Esophagus squamous epithelium (tissue), 4 donors: ENCODE results near the gene AHI1.

Experiments used
- POLR2A ChIP-seq, 4 donors: fragments of 450-650 bp; IDR thresholded peaks; one replicate each; pipeline ENCODE4 v1.6.1; 2017; ENCODE audit warnings: antibody characterized with exemption in 4 of 4, mild to moderate bottlenecking in 4 of 4, moderate library complexity in 3 of 4
- TF ChIP-seq, protein P1 (sequence below), 6 experiments: fragments of 450-650 bp in 4 of 6; fragments of 200-600 bp in 2 of 6; sonication (generic) in 2 of 6; IDR thresholded peaks; one replicate each; pipeline ENCODE4 v1.5.1; 2016 to 2019; ENCODE audit warnings: antibody characterized with exemption in 6 of 6, mild to moderate bottlenecking in 4 of 6, moderate library complexity in 4 of 6

- TF ChIP-seq, protein P1, sequence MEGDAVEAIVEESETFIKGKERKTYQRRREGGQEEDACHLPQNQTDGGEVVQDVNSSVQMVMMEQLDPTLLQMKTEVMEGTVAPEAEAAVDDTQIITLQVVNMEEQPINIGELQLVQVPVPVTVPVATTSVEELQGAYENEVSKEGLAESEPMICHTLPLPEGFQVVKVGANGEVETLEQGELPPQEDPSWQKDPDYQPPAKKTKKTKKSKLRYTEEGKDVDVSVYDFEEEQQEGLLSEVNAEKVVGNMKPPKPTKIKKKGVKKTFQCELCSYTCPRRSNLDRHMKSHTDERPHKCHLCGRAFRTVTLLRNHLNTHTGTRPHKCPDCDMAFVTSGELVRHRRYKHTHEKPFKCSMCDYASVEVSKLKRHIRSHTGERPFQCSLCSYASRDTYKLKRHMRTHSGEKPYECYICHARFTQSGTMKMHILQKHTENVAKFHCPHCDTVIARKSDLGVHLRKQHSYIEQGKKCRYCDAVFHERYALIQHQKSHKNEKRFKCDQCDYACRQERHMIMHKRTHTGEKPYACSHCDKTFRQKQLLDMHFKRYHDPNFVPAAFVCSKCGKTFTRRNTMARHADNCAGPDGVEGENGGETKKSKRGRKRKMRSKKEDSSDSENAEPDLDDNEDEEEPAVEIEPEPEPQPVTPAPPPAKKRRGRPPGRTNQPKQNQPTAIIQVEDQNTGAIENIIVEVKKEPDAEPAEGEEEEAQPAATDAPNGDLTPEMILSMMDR (IDR thresholded peaks at IDR 0.05), result no peak
- TF ChIP-seq POLR2A (IDR thresholded peaks at IDR 0.05), result no peak
These were observed 191.9 kb downstream of the AHI1 start for GRCh38 chr6:135305684-135306083.
